IgD-negative memory B cell (primary cell): ENCODE results near the gene ADAMTS1. TPM values are rescaled to one million over a fixed set of nuclear protein-coding genes. Genes with fewer than 3 reads are reported as not detected.
"Not testable (repeated sequence)": the region's sequence is repeated elsewhere in the genome, so short reads cannot be mapped to it uniquely, and the experiment has no call there.

Source experiments
- H3K27ac Mint-ChIP-seq, 3 donors: one replicate each; pipeline ENCODE4 v1.8.0; 2020 to 2022; ENCODE audit warnings: mild to moderate bottlenecking in 3 of 3, mixed read lengths in 3 of 3, moderate library complexity in 1 of 3
- H3K27me3 Mint-ChIP-seq: one replicate; pipeline ENCODE4 v1.8.0; 2021; ENCODE audit warnings: mixed read lengths
- H3K36me3 Mint-ChIP-seq: one replicate; pipeline ENCODE4 v1.8.0; 2020; ENCODE audit warnings: mild to moderate bottlenecking, mixed read lengths
- H3K4me1 Mint-ChIP-seq, 3 donors: one replicate each; pipeline ENCODE4 v1.8.0; 2020 to 2022; ENCODE audit warnings: mixed read lengths in 3 of 3, mild to moderate bottlenecking in 1 of 3
- H3K4me3 Mint-ChIP-seq, 4 donors: one replicate each; pipeline ENCODE4 v1.8.0; 2020 to 2022; ENCODE audit warnings: mild to moderate bottlenecking in 4 of 4, mixed read lengths in 4 of 4, moderate library complexity in 3 of 4
- H3K9me3 Mint-ChIP-seq, 3 donors: one replicate each; pipeline ENCODE4 v1.8.0; 2020 to 2021; ENCODE audit warnings: mixed read lengths in 3 of 3, mild to moderate bottlenecking in 1 of 3
- polyA plus RNA-seq: library from polyadenylated mRNA; unstranded; fragments of 300-500 nt; fragmentation: Illumina TruSeq; gene quantifications from one replicate; pipeline ENCODE4 v1.2.3, GENCODE V29; 2021

The ADAMTS1 gene
- polyA plus RNA-seq = not detected

GRCh38 chr21:26845066-26845758 lies at the start of gene ADAMTS1:
Gene ADAMTS1 (minus strand): TSS chr21:26845409. CDS start chr21:26844954, 455 bp downstream.
- Mint-ChIP-seq H3K9me3 (peaks cover 0 to 6% (median 2%) of the 10 kb centered on the region in 3 donors), H3K36me3 (no peaks in the 10 kb centered on the region), H3K27ac (peak within 1 kb of the TSS in 1 of 3 donors; percentile 39), H3K4me3 (peak within 1 kb of the TSS in 3 of 4 donors; percentile 68 to 91 (median 70)), H3K27me3 (peaks cover 53% of the 10 kb centered on the region), H3K4me1 (peaks cover 8 to 23% (median 9%) of the 10 kb centered on the region in 3 donors)

- Mint-ChIP-seq H3K27ac (no peak overlapping the region), H3K27me3 (no peaks in the 10 kb centered on the region), H3K4me3 (no peak overlapping the region), H3K36me3 (no peaks in the 10 kb centered on the region), H3K9me3 (peaks cover under 1 to 8% (median 4%) of the 10 kb centered on the region in 3 donors), H3K4me1 (no peaks in the 10 kb centered on the region)
Measured at GRCh38 chr21:26892151-26892550, 46.9 kb upstream of the ADAMTS1 start.

GRCh38 chr21:26888931-26889330 lies 43.7 kb upstream of the ADAMTS1 start:
- peaks cover 0 to 5% (median 4%) of the 10 kb centered on the region in 3 donors for H3K9me3 Mint-ChIP-seq

GRCh38 chr21:26888256-26888655 lies 43.0 kb upstream of the ADAMTS1 start:
- Mint-ChIP-seq H3K4me1 (no peaks in the 10 kb centered on the region), H3K9me3 (peaks cover 0 to 5% (median 4%) of the 10 kb centered on the region in 3 donors), H3K27me3 (peaks cover 1% of the 10 kb centered on the region), H3K4me3 (no peak overlapping the region), H3K36me3 (no peaks in the 10 kb centered on the region), H3K27ac (no peak overlapping the region)

More at GRCh38 chr21:26888931-26889330, 43.7 kb upstream of the ADAMTS1 start:
- no peaks in the 10 kb centered on the region for H3K36me3 Mint-ChIP-seq
- no peak overlapping the region for H3K27ac Mint-ChIP-seq
- peaks cover 1% of the 10 kb centered on the region for H3K27me3 Mint-ChIP-seq
- no peaks in the 10 kb centered on the region for H3K4me1 Mint-ChIP-seq
- no peak overlapping the region for H3K4me3 Mint-ChIP-seq

DNA sequence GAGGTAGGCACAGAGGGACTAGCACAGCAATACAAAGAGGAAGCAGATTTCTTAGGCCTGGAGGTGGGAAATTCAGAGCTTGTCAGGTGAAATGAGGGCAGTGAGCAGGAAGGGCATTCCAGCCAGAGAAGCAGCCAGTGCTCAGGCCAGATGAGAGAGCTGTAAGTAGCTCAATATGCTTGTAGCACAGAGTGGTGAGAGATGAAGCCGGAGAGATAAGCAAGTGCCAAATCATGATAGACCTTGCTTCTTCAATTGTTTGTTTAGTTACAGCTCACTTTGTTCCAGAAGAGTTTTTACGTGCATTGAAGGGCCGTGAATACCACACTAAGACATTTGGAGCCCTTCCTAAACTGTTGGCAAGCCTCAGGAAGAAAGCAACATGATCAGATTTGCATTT lies 42.0 kb upstream of the ADAMTS1 start:
- peaks cover 0 to 5% (median 4%) of the 10 kb centered on the region in 3 donors for H3K9me3 Mint-ChIP-seq
- peaks cover 1% of the 10 kb centered on the region for H3K27me3 Mint-ChIP-seq
- no peaks in the 10 kb centered on the region for H3K36me3 Mint-ChIP-seq
- no peak overlapping the region for H3K4me3 Mint-ChIP-seq
- no peak overlapping the region for H3K27ac Mint-ChIP-seq
- H3K4me1 Mint-ChIP-seq = no peaks in the 10 kb centered on the region

- Mint-ChIP-seq H3K4me1 (no peaks in the 10 kb centered on the region), H3K27me3 (peaks cover 1% of the 10 kb centered on the region), H3K4me3 (no peak overlapping the region), H3K27ac (no peak overlapping the region), H3K9me3 (peaks cover 0 to 5% (median 4%) of the 10 kb centered on the region in 3 donors), H3K36me3 (no peaks in the 10 kb centered on the region)
Measured at GRCh38 chr21:26884436-26884835, 39.2 kb upstream of the ADAMTS1 start.

DNA sequence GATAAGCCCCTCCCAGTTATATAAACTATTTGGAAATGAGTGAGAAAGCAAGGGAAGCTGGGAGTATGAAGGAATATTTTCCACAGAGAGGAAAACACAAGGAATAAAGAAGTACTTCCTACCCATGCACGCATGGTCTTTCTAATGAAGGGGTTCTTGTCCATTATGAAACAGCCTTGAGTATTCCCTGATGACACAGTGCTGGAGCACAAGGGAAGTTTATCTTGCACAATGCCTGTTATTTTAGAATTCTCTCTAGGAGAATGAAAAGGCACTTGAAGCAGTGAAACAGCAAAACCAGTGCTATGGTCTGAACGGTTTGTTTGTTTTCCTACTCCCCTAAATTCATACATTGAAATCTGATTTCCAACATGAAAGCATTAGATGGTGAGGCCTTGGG lies 38.6 kb upstream of the ADAMTS1 start:
- H3K36me3 Mint-ChIP-seq = no peaks in the 10 kb centered on the region
- peaks cover 1% of the 10 kb centered on the region for H3K27me3 Mint-ChIP-seq
- H3K27ac Mint-ChIP-seq = no peak overlapping the region
- peaks cover 0 to 8% (median 4%) of the 10 kb centered on the region in 3 donors for H3K9me3 Mint-ChIP-seq
- H3K4me1 Mint-ChIP-seq = no peaks in the 10 kb centered on the region
- no peak overlapping the region for H3K4me3 Mint-ChIP-seq

DNA sequence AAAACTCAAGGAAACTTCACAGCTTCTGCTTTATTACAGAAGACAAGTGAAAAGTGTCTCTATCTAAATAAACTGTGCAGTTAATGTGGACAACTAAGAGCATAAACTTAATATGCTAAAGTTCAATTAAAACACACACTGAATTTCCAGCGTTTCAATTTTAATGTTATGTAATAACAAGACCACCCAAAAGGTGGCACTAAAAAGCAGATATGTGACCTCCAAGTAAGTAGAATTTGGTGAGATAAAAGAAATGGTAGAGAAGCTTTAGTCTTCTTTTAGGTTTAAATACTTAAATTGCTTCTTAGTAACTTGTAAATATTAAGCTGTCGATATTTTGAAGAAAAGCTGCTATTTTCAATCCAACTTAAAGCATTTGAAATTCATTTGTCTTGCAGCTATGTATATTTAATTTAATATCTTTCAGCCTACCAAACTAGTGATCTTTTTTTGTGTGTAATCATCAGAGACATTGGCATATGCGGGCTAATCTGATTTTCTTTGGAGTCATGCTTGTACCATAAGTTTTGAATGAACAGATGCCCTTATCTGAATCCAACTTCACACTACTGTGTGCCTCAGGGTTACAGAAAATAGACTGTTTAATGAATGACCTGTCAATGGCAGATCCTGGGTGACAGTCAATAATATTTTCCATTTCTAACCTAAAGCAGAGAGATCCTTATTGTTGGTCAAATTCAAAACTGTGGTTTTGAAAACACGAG lies 36.5 kb upstream of the ADAMTS1 start:
- peaks cover 0 to 2% (median 0%) of the 10 kb centered on the region in 3 donors for H3K9me3 Mint-ChIP-seq
- H3K27me3 Mint-ChIP-seq = peaks cover 1% of the 10 kb centered on the region
- no peak overlapping the region for H3K27ac Mint-ChIP-seq
- no peaks in the 10 kb centered on the region for H3K4me1 Mint-ChIP-seq
- no peaks in the 10 kb centered on the region for H3K36me3 Mint-ChIP-seq
- H3K4me3 Mint-ChIP-seq = no peak overlapping the region

DNA sequence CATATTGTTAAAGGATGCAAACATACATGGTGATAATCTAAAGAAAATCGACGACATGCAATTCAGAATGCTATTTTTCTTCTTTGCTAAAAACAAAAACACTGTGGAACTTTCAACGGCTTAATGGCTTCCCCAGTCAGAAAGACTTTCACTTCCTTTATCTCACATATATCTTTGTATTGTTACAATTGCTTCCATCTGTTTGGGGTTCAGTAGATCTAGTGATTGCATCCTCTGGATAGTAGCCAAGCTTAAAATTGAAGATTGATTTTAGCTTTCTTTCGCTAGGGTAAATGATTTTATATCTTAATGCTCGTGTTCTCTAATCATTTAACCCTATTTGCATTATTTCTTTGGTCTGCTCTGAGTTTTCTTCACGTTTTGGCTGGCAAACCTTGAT lies 31.8 kb upstream of the ADAMTS1 start:
- peaks cover 0 to 3% (median 2%) of the 10 kb centered on the region in 3 donors for H3K9me3 Mint-ChIP-seq
- H3K27me3 Mint-ChIP-seq = peaks cover 2% of the 10 kb centered on the region
- H3K36me3 Mint-ChIP-seq = no peaks in the 10 kb centered on the region
- no peak overlapping the region for H3K4me3 Mint-ChIP-seq
- H3K27ac Mint-ChIP-seq = no peak overlapping the region
- no peaks in the 10 kb centered on the region for H3K4me1 Mint-ChIP-seq

- no peaks in the 10 kb centered on the region for H3K4me1 Mint-ChIP-seq
- peaks cover 2 to 3% (median 2%) of the 10 kb centered on the region in 3 donors for H3K9me3 Mint-ChIP-seq
- no peak overlapping the region for H3K4me3 Mint-ChIP-seq
- H3K27me3 Mint-ChIP-seq = peaks cover 2% of the 10 kb centered on the region
- no peaks in the 10 kb centered on the region for H3K36me3 Mint-ChIP-seq
- H3K27ac Mint-ChIP-seq = no peak overlapping the region
Measured at GRCh38 chr21:26874347-26874746, 29.1 kb upstream of the ADAMTS1 start.

DNA sequence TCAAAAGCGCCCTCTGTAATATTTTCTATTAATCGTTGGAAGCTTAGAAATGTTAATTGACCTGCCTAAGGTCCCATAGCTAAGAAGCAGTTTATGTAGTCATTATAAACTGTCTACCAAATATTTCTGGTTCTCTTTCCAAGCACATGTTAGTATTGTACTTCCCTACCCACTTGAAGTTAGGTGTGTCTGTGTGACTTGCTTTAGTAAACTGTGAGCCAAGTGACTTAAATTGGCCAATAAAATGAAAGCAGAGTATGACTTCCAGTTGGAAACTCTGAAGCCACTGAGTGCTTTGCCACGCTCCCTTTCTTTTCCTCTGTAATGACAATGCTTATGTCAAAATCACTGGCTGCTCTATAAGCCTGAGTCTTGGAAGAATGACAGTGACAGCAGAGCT lies 20.6 kb upstream of the ADAMTS1 start:
- Mint-ChIP-seq H3K27ac (no peak overlapping the region), H3K4me1 (no peaks in the 10 kb centered on the region), H3K9me3 (peaks cover 0 to 6% (median 2%) of the 10 kb centered on the region in 3 donors), H3K27me3 (peaks cover 1% of the 10 kb centered on the region), H3K4me3 (no peak overlapping the region), H3K36me3 (no peaks in the 10 kb centered on the region)

- H3K9me3 Mint-ChIP-seq, H3K27me3 Mint-ChIP-seq, H3K36me3 Mint-ChIP-seq, H3K27ac Mint-ChIP-seq, H3K4me3 Mint-ChIP-seq, H3K4me1 Mint-ChIP-seq: not testable (repeated sequence)
Measured at GRCh38 chr21:26856871-26857350, 11.7 kb upstream of the ADAMTS1 start.

DNA sequence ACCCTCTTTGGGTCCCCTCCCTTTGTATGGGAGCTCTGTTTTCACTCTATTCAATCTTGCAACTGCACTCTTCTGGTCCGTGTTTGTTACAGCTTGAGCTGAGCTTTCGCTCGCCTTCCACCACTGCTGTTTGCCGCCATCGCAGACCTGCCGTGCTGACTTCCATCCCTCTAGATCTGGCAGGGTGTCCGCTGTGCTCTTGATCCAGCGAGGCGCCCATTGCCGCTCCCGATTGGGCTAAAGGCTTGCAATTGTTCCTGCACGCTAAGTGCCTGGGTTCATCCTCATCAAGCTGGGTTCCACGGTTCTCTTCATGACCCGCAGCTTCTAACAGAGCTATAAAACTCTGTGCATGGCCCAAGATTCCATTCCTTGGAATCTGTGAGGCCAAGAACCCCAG lies 9.5 kb upstream of the ADAMTS1 start:
- H3K9me3 Mint-ChIP-seq, H3K4me1 Mint-ChIP-seq, H3K27ac Mint-ChIP-seq, H3K27me3 Mint-ChIP-seq, H3K4me3 Mint-ChIP-seq, H3K36me3 Mint-ChIP-seq: not testable (repeated sequence)

- H3K4me3 Mint-ChIP-seq = no peak overlapping the region
- no peaks in the 10 kb centered on the region for H3K36me3 Mint-ChIP-seq
- H3K27ac Mint-ChIP-seq = no peak overlapping the region
- no peaks in the 10 kb centered on the region for H3K4me1 Mint-ChIP-seq
- H3K9me3 Mint-ChIP-seq = no peaks in the 10 kb centered on the region
- peaks cover 6% of the 10 kb centered on the region for H3K27me3 Mint-ChIP-seq
Measured at GRCh38 chr21:26852423-26852822, 7.2 kb upstream of the ADAMTS1 start.

DNA sequence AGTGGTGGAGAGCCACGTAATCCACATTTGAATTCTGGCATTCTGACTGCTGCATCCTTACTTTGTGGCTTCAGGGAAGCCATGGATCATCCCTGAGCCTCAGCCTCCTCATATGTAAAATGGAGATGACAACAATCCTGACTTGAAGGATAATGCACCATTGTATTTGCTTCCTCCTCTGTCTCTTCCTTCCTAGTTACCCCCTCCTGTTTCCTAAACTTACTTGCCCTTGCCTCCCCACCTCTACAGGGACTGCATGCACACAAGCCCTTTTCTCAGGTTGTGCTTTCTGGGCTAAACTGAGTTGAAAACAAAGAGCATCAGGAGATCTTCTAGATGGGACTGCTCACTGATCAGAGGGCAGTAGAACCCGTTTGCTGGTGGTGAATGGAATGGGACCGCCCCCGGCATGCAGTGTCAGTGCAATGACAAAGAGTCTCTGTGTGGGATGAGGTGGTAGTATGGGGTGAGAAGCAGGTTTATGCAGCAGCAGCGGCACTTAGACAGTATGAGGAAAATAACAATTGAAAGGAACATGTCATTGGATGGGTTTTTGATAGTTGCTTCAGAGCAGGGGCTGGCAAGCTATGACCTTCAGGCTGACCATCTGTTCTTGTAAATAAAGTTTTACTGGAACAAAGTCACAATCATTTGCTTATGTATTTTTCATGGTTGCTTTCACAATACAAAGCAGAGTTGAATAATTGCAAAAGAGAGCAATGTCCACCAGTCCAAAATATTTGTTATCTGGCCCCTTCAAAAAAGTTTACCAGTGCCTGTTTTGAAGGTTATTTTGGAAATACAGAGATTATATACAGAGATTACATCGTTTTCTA lies 6.1 kb upstream of the ADAMTS1 start:
- Mint-ChIP-seq H3K4me3 (no peak overlapping the region), H3K36me3 (no peaks in the 10 kb centered on the region)

More for the DNA sequence above, 6.1 kb upstream of the ADAMTS1 start:
- peaks cover 0 to 2% (median 0%) of the 10 kb centered on the region in 3 donors for H3K9me3 Mint-ChIP-seq
- H3K27me3 Mint-ChIP-seq = peaks cover 16% of the 10 kb centered on the region
- no peak overlapping the region for H3K27ac Mint-ChIP-seq
- peaks cover 3 to 8% (median 7%) of the 10 kb centered on the region in 3 donors for H3K4me1 Mint-ChIP-seq
